HepG2 (cell line): ENCODE data around the gene SH3D21. TPM values are rescaled to one million over a fixed set of nuclear protein-coding genes. Genes with fewer than 3 reads are reported as not detected.

ENCODE experiments used
- ELF3 ChIP-seq: IDR thresholded peaks from 2 replicates; pipeline ENCODE4 v1.6.1; 2016; ENCODE audit warnings: missing genetic modification reagents, missing compliant biosample characterization
- FOXA1 ChIP-seq, 2 experiments: fragments of 450-650 bp in 1 of 2; sonication (generic) in 1 of 2; formaldehyde crosslinking in 1 of 2; IDR thresholded peaks; 2 replicates each; pipeline versions ENCODE4 v1.4.0 to v1.6.1; 2016 to 2020; ENCODE audit warnings: missing genetic modification reagents in 1 of 2
- HMGA1 ChIP-seq: sonication (generic); formaldehyde crosslinking; conservative IDR thresholded peaks from 2 replicates; pipeline ENCODE4 v1.4.0; 2020; ENCODE audit warnings: missing genetic modification reagents
- KDM4B ChIP-seq: sonication (generic); formaldehyde crosslinking; IDR thresholded peaks from 2 replicates; pipeline ENCODE4 v1.4.0; 2020; ENCODE audit warnings: missing genetic modification reagents
- NFRKB ChIP-seq: fragments of 450-650 bp; IDR thresholded peaks from 2 replicates; pipeline ENCODE4 v1.6.1; 2017
- SIX1 ChIP-seq: sonication (generic); formaldehyde crosslinking; IDR thresholded peaks from 2 replicates; pipeline ENCODE4 v1.4.0; 2020; ENCODE audit warnings: missing genetic modification reagents, borderline replicate concordance
- SIX4 ChIP-seq: sonication (generic); formaldehyde crosslinking; IDR thresholded peaks from 2 replicates; pipeline ENCODE4 v1.4.0; 2020; ENCODE audit warnings: missing genetic modification reagents
- SMAD1 ChIP-seq: sonication (generic); formaldehyde crosslinking; IDR thresholded peaks from 2 replicates; pipeline ENCODE4 v1.4.0; 2020; ENCODE audit warnings: missing genetic modification reagents, low read depth, mild to moderate bottlenecking, borderline replicate concordance
- SRSF4 ChIP-seq: fragments of 200-400 bp; formaldehyde crosslinking; IDR thresholded peaks from one replicate; pipeline ENCODE4 v1.6.1; 2018; ENCODE audit warnings: mild to moderate bottlenecking, low read depth, low read length, moderate library complexity; ENCODE audit not compliant: poor library complexity, severe bottlenecking
- ZFY ChIP-seq: sonication (generic); formaldehyde crosslinking; IDR thresholded peaks from 2 replicates; pipeline ENCODE4 v1.4.0; 2020; ENCODE audit warnings: missing genetic modification reagents
- ZKSCAN1 ChIP-seq: fragments of 150-350 bp; IDR thresholded peaks from 2 replicates; pipeline ENCODE4 v1.6.1; 2014; ENCODE audit warnings: low read length
- ZNF12 ChIP-seq: sonication (generic); formaldehyde crosslinking; IDR thresholded peaks from 2 replicates; pipeline ENCODE4 v1.5.0; 2020; ENCODE audit warnings: missing genetic modification reagents
- ZNF335 ChIP-seq: sonication (generic); formaldehyde crosslinking; IDR thresholded peaks from 2 replicates; pipeline ENCODE4 v1.4.0; 2020; ENCODE audit warnings: missing genetic modification reagents
- ZNF460 ChIP-seq: sonication (generic); formaldehyde crosslinking; IDR thresholded peaks from 2 replicates; pipeline ENCODE4 v1.5.1; 2020; ENCODE audit warnings: missing genetic modification reagents, mild to moderate bottlenecking, borderline replicate concordance
- ZNF564 ChIP-seq: sonication (generic); formaldehyde crosslinking; IDR thresholded peaks from 2 replicates; pipeline ENCODE4 v1.8.1; 2023; ENCODE audit warnings: mild to moderate bottlenecking, missing genetic modification reagents
- ZNF781 ChIP-seq: sonication (generic); formaldehyde crosslinking; IDR thresholded peaks from 2 replicates; pipeline ENCODE4 v1.5.1; 2020; ENCODE audit warnings: borderline replicate concordance, mild to moderate bottlenecking, missing genetic modification reagents; ENCODE audit errors: not compliant biosample characterization
- polyA plus RNA-seq, 8 experiments: library from polyadenylated mRNA; depleted of rRNA in 3 of 8; stranded (reverse) in 7 of 8; unstranded in 1 of 8; fragments of >200 nt; fragmentation: Illumina TruSeq in 4 of 8; extraction: Trizol in 4 of 8; gene quantifications; 2 replicates each; pipeline versions ENCODE4 v1.2.1 to v1.2.3, GENCODE V29; 2011 to 2016; ENCODE audit warnings: low read depth in 4 of 8, missing spikeins in 1 of 8, mixed read lengths in 1 of 8; ENCODE audit not compliant: insufficient read depth in 1 of 8
- total RNA-seq, 5 experiments: library from RNA; depleted of rRNA; stranded (reverse); fragments of >200 nt; fragmentation: Illumina TruSeq; extraction: Trizol; gene quantifications; 2 replicates each; pipeline ENCODE4 v1.2.3, GENCODE V29; 2016; ENCODE audit warnings: low read depth in 1 of 5
- TF ChIP-seq, protein P1 (sequence below): sonication (generic); formaldehyde crosslinking; IDR thresholded peaks from 2 replicates; pipeline ENCODE4 v1.4.0; 2020; ENCODE audit warnings: missing genetic modification reagents, borderline replicate concordance
- TF ChIP-seq, protein P2 (sequence below): sonication (generic); formaldehyde crosslinking; conservative IDR thresholded peaks from 2 replicates; pipeline ENCODE4 v1.4.0; 2020; ENCODE audit warnings: missing genetic modification reagents
- TF ChIP-seq, protein P3 (sequence below): IDR thresholded peaks from 2 replicates; pipeline ENCODE4 v1.6.1; 2016; ENCODE audit warnings: missing biosample characterization, missing genetic modification reagents, low read depth
- TF ChIP-seq, protein P4 (sequence below): sonication (generic); formaldehyde crosslinking; IDR thresholded peaks from 2 replicates; pipeline ENCODE4 v1.4.0; 2020; ENCODE audit warnings: low read depth, missing genetic modification reagents
- TF ChIP-seq, protein P5 (sequence below): sonication (generic); formaldehyde crosslinking; IDR thresholded peaks from 2 replicates; pipeline ENCODE4 v1.4.0; 2020; ENCODE audit warnings: mild to moderate bottlenecking, missing genetic modification reagents

The SH3D21 gene
- total and polyA plus RNA-seq, 2 of the 13 experiments (the other 11 are each of a cell fraction or from before 2014, with no cell fraction given), result 5.1 to 8.6 TPM

DNA sequence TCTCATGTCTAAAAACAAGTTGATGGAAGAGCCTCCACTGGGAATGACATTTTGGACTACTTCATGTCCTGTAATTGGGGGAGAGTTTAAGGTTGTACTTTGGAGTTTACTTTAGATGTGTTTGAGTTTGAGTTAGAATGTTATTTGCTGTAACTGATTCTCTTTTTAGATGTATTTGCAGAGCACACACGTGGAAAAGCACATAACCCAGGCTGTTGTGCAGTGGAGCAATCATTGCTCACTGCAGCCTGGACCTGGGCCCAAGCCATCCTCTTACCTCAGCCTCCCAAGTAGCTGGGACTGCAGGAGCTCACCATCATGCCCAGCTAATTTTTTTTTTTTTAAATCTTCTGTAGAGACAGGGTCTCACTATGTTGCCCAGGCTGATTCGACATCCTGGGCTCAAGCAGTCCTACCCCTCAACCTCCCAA is 36.7 kb upstream of the SH3D21 start (continued):
- TF ChIP-seq KDM4B (CRISPR knock-in tag) (peak; percentile 69; the same call in 1 of the 2 replicates), ZNF460 (CRISPR knock-in tag) (peak; percentile 35; the same call in 1 of the 2 replicates), ZNF335 (CRISPR knock-in tag) (0 out of 2 replicates have a peak, but pooled peaks have one; percentile 29), ELF3 (peak; percentile 69; the same call in 1 of the 2 replicates), ZNF781 (CRISPR knock-in tag) (no peak), ZFY (peak; percentile 58), SIX4 (CRISPR knock-in tag) (peak; percentile 65), SMAD1 (CRISPR knock-in tag) (no peak), ZNF564 (CRISPR knock-in tag) (no peak), NFRKB (no peak), ZNF12 (CRISPR knock-in tag) (peak; percentile 39; the same call in 1 of the 2 replicates), FOXA1 (IDR thresholded peaks at IDR 0.05) (peak; percentile 84), FOXA1 (CRISPR knock-in tag; IDR thresholded peaks at IDR 0.05) (peak; percentile 93), ZKSCAN1 (0 out of 2 replicates have a peak, but pooled peaks have one; percentile 4), SRSF4 (no peak), HMGA1 (CRISPR knock-in tag) (no peak), SIX1 (CRISPR knock-in tag) (peak; percentile 95)
- TF ChIP-seq, protein P1, sequence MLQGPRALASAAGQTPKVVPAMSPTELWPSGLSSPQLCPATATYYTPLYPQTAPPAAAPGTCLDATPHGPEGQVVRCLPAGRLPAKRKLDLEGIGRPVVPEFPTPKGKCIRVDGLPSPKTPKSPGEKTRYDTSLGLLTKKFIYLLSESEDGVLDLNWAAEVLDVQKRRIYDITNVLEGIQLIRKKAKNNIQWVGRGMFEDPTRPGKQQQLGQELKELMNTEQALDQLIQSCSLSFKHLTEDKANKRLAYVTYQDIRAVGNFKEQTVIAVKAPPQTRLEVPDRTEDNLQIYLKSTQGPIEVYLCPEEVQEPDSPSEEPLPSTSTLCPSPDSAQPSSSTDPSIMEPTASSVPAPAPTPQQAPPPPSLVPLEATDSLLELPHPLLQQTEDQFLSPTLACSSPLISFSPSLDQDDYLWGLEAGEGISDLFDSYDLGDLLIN (CRISPR knock-in tag), result no peak
- TF ChIP-seq, protein P2, sequence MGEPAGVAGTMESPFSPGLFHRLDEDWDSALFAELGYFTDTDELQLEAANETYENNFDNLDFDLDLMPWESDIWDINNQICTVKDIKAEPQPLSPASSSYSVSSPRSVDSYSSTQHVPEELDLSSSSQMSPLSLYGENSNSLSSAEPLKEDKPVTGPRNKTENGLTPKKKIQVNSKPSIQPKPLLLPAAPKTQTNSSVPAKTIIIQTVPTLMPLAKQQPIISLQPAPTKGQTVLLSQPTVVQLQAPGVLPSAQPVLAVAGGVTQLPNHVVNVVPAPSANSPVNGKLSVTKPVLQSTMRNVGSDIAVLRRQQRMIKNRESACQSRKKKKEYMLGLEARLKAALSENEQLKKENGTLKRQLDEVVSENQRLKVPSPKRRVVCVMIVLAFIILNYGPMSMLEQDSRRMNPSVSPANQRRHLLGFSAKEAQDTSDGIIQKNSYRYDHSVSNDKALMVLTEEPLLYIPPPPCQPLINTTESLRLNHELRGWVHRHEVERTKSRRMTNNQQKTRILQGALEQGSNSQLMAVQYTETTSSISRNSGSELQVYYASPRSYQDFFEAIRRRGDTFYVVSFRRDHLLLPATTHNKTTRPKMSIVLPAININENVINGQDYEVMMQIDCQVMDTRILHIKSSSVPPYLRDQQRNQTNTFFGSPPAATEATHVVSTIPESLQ (CRISPR knock-in tag), result 0 out of 2 replicates have a peak, but pooled peaks have one; percentile 45
- TF ChIP-seq, protein P3, sequence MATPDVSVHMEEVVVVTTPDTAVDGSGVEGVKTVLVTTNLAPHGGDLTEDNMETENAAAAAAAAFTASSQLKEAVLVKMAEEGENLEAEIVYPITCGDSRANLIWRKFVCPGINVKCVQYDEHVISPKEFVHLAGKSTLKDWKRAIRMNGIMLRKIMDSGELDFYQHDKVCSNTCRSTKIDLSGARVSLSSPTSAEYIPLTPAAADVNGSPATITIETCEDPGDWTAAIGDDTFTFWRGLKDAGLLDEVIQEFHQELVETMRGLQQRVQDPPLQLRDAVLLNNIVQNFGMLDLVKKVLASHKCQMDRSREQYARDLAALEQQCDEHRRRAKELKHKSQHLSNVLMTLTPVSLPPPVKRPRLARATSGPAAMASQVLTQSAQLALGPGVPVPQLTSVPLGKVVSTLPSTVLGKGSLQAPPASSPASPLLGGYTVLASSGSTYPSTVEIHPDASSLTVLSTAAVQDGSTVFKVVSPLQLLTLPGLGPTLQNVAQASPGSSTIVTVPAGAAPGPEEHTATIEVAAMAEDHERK (CRISPR knock-in tag), result no peak
- TF ChIP-seq, protein P4, sequence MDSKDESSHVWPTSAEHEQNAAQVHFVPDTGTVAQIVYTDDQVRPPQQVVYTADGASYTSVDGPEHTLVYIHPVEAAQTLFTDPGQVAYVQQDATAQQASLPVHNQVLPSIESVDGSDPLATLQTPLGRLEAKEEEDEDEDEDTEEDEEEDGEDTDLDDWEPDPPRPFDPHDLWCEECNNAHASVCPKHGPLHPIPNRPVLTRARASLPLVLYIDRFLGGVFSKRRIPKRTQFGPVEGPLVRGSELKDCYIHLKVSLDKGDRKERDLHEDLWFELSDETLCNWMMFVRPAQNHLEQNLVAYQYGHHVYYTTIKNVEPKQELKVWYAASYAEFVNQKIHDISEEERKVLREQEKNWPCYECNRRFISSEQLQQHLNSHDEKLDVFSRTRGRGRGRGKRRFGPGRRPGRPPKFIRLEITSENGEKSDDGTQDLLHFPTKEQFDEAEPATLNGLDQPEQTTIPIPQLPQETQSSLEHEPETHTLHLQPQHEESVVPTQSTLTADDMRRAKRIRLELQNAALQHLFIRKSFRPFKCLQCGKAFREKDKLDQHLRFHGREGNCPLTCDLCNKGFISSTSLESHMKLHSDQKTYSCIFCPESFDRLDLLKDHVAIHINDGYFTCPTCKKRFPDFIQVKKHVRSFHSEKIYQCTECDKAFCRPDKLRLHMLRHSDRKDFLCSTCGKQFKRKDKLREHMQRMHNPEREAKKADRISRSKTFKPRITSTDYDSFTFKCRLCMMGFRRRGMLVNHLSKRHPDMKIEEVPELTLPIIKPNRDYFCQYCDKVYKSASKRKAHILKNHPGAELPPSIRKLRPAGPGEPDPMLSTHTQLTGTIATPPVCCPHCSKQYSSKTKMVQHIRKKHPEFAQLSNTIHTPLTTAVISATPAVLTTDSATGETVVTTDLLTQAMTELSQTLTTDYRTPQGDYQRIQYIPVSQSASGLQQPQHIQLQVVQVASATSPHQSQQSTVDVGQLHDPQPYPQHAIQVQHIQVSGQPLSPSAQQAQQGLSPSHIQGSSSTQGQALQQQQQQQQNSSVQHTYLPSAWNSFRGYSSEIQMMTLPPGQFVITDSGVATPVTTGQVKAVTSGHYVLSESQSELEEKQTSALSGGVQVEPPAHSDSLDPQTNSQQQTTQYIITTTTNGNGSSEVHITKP (CRISPR knock-in tag), result peak; percentile 93
- TF ChIP-seq, protein P5, sequence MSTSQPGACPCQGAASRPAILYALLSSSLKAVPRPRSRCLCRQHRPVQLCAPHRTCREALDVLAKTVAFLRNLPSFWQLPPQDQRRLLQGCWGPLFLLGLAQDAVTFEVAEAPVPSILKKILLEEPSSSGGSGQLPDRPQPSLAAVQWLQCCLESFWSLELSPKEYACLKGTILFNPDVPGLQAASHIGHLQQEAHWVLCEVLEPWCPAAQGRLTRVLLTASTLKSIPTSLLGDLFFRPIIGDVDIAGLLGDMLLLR (CRISPR knock-in tag), result no peak
